ENCODE data around the gene WFIKKN2.

Gene WFIKKN2

DNA sequence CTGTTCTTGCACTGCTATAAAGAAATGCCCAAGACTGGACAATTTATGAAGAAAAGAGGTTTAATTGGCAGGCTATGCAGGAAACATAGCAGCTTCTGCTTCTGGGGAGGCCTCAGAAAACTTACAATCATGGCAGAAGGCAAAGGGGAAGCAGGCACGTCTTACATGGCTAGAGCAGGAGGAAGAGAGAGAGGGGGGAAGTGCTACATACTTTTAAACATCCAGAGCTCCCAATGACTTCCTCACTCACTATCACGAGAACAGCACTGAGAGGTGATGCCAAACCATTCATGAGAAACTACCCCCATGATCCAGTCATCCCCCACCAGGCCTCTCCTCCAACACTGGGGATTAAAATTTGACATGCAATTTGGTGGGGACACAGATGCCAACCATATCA, 13.3 kb downstream of the WFIKKN2 start:
- Mint-ChIP-seq H3K4me1 (peaks cover 28% of the 10 kb centered on the region), H3K9me3 (no peaks in the 10 kb centered on the region), H3K27me3 (ENCODE audit: low read depth) (peaks cover 13% of the 10 kb centered on the region), H3K4me3 (no peak overlapping the region), H3K27ac (no peak overlapping the region), H3K36me3 (ENCODE audit: low read depth) (no peaks in the 10 kb centered on the region)
- TF ChIP-seq, protein P1, sequence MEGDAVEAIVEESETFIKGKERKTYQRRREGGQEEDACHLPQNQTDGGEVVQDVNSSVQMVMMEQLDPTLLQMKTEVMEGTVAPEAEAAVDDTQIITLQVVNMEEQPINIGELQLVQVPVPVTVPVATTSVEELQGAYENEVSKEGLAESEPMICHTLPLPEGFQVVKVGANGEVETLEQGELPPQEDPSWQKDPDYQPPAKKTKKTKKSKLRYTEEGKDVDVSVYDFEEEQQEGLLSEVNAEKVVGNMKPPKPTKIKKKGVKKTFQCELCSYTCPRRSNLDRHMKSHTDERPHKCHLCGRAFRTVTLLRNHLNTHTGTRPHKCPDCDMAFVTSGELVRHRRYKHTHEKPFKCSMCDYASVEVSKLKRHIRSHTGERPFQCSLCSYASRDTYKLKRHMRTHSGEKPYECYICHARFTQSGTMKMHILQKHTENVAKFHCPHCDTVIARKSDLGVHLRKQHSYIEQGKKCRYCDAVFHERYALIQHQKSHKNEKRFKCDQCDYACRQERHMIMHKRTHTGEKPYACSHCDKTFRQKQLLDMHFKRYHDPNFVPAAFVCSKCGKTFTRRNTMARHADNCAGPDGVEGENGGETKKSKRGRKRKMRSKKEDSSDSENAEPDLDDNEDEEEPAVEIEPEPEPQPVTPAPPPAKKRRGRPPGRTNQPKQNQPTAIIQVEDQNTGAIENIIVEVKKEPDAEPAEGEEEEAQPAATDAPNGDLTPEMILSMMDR (IDR thresholded peaks at IDR 0.05; ENCODE audit: unreplicated experiment in 3 of 3), result no peak

DNA sequence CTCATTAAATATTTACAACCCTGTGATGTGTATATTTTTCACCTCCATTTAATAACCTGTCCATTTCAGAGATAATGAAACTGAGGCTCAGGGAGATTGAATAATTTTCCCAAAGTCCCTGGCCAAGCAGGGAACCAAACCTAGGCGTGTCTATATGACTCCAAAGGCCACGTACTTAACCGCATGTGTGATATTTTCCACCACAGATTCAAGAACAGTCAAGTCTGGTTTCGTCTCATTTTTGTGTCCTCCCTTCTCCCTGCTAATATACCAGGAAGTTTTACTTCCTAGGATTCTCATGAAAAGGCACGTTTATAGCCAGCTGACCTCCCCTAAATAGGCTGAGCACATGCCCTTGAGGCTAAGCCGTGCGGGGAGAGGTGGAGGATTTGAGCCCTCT, 15.3 kb downstream of the WFIKKN2 start:
- TF ChIP-seq, protein P1 (IDR thresholded peaks at IDR 0.05; ENCODE audit: unreplicated experiment in 3 of 3), result no peak

DNA sequence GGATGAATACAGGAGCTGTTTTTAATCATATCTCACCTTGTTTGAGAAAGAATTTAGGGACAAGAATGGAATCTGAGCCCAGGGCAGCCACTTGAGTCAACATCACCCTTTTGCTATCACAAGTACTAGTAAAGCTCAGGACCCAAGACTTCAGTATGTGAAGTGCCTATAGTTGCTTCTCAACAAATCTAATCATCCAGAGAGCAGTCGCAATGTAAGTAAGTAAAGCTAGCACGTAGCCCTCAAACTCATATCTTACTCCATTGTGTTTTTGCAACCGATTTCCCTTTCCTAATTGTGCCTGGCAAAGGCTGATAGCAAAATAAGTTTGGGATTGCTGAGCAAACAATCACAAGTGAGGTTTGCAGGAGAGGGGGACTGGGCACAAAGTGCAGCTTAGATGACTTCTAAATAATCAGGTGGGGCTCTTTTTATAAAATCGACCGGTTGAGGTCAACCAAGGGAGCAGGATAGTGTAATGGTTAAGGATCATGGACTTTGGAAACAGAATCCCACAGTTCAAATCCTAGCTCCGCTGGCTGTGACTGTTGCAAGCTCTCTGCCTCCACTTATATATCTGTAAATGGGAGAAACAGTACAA, 17.7 kb downstream of the WFIKKN2 start:
- TF ChIP-seq, protein P1 (IDR thresholded peaks at IDR 0.05; ENCODE audit: unreplicated experiment in 3 of 3), result no peak
- Mint-ChIP-seq H3K4me3 (no peak overlapping the region), H3K36me3 (ENCODE audit: low read depth) (no peaks in the 10 kb centered on the region), H3K27me3 (ENCODE audit: low read depth) (peaks cover 9% of the 10 kb centered on the region), H3K4me1 (peaks cover 31% of the 10 kb centered on the region), H3K27ac (peak overlapping the region in 1 of 3 experiments; percentile 61), H3K9me3 (no peaks in the 10 kb centered on the region)

More for the DNA sequence above, 15.3 kb downstream of the WFIKKN2 start:
- no peaks in the 10 kb centered on the region for H3K9me3 Mint-ChIP-seq
- peaks cover 9% of the 10 kb centered on the region for H3K27me3 Mint-ChIP-seq (ENCODE audit: low read depth)
- no peak overlapping the region for H3K27ac Mint-ChIP-seq
- H3K4me3 Mint-ChIP-seq, result no peak overlapping the region
- no peaks in the 10 kb centered on the region for H3K36me3 Mint-ChIP-seq (ENCODE audit: low read depth)
- H3K4me1 Mint-ChIP-seq, result peaks cover 32% of the 10 kb centered on the region

DNA sequence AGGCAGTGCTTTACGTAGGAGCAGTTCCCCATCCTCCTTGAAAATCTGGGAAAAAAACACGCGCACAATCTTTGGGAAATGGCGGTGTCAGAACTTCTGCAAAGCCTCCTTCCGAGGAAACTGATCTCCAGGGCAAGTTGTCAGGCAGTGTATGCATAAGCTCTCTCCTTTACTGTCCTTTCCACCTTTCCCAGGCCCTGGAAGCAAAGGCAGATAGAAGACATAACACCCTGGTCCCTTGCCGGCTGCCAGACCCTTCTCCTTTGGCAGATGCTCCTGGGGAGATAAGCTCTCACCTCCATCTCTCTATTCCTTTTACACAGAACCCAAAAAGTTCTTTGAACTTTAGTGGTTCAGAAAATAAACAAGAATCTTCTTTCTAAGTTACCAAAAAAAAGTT, 18.4 kb downstream of the WFIKKN2 start:
- TF ChIP-seq, protein P1 (IDR thresholded peaks at IDR 0.05; ENCODE audit: unreplicated experiment in 3 of 3), result no peak
- Mint-ChIP-seq H3K36me3 (ENCODE audit: low read depth) (no peaks in the 10 kb centered on the region), H3K4me1 (peaks cover 31% of the 10 kb centered on the region), H3K27me3 (ENCODE audit: low read depth) (peaks cover 9% of the 10 kb centered on the region), H3K27ac (no peak overlapping the region), H3K9me3 (no peaks in the 10 kb centered on the region), H3K4me3 (no peak overlapping the region)

DNA sequence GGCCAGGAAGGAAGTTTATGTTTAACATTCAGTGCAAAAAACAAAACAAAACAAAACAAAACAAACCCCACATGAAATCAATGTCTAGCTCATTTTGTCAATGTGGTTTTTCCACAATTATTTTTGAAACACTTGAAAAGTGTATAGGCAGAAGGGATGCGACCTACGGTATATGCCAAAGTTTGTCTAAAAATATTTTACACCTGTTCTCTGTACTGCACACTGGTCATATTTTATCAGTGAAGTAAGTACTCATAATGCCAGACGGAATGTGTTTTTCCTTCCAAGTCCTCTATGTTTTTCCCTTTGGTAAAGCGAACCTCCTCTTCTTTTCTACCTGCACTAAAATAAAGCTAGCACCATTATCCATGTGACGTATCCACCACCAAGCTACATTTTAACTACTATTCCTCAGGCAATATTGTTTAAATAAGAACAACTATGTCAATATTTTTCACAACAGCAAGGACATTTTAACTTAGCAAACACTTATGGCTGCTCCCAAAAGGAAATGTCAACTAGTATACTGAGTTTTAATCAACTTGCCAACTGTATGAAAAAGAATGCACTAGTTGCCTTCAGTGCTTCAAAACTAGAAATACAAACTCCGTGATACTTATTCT, 20.4 kb downstream of the WFIKKN2 start:
- H3K4me1 Mint-ChIP-seq, result peaks cover 31% of the 10 kb centered on the region
- H3K36me3 Mint-ChIP-seq (ENCODE audit: low read depth), result no peaks in the 10 kb centered on the region
- peak overlapping the region; percentile 2 to 54 (median 51) for H3K27ac Mint-ChIP-seq
- no peak overlapping the region for H3K4me3 Mint-ChIP-seq
- no peaks in the 10 kb centered on the region for H3K9me3 Mint-ChIP-seq
- H3K27me3 Mint-ChIP-seq (ENCODE audit: low read depth), result peaks cover 9% of the 10 kb centered on the region
- TF ChIP-seq, protein P1 (IDR thresholded peaks at IDR 0.05; ENCODE audit: unreplicated experiment in 3 of 3), result no peak

DNA sequence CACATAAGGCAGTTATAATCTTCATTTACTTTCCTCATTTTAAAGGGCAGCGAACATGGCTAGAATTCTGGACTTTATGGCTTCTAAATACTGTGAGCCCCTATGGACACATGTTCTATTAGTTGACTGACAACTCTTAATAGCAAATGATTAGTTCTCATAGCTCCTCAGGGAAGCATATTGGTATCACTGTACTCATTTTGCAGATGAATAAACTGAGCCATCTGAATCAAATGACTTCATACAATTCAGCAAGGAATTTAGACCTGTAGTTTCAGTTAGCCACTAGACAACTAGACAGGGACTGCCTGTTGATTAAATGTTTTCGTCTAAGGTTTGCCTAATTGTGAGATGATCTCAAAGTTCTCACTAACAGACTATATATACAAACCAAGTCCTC, 21.0 kb downstream of the WFIKKN2 start:
- Mint-ChIP-seq H3K9me3 (no peaks in the 10 kb centered on the region), H3K27ac (no peak overlapping the region), H3K4me1 (peaks cover 33% of the 10 kb centered on the region), H3K4me3 (no peak overlapping the region), H3K36me3 (ENCODE audit: low read depth) (peaks cover 3% of the 10 kb centered on the region), H3K27me3 (ENCODE audit: low read depth) (peaks cover 9% of the 10 kb centered on the region)
- TF ChIP-seq, protein P1 (IDR thresholded peaks at IDR 0.05; ENCODE audit: unreplicated experiment in 3 of 3), result no peak

Measured in nephron (organoid).